Keratinocyte (primary cell): ENCODE data around the gene TUBB2B. TPM values are rescaled to one million over a fixed set of nuclear protein-coding genes. Genes with fewer than 3 reads are reported as not detected.
"Not testable (repeated sequence)": the region's sequence is repeated elsewhere in the genome, so short reads cannot be mapped to it uniquely, and the experiment has no call there.

ENCODE experiments used
- DNase-seq: peaks from one replicate; pipeline ENCODE4 v3.0.0-alpha.2; 2011; ENCODE audit warnings: low read depth, missing footprints, low spot score
- FAIRE-seq: peaks from 2 replicates; lab custom pipeline; 2011; peaks lifted over from hg19 to GRCh38; lab: Jason Lieb, UNC
- H2AFZ ChIP-seq: 2 replicates; pipeline ENCODE4 v1.6.0; 2012; ENCODE audit warnings: low read length, control low read depth, inconsistent platforms; ENCODE audit not compliant: control insufficient read depth
- H3K27ac ChIP-seq: 2 replicates; pipeline ENCODE4 v1.5.1; 2011; ENCODE audit warnings: low read length; ENCODE audit not compliant: control insufficient read depth, insufficient read depth
- H3K27me3 ChIP-seq: 3 replicates; pipeline ENCODE4 v1.6.0; 2011; ENCODE audit warnings: low read length; ENCODE audit not compliant: control insufficient read depth, insufficient read depth; ENCODE audit errors: extremely low read depth
- H3K36me3 ChIP-seq, 2 experiments: 2 replicates in 1 of 2; 3 replicates in 1 of 2; pipeline ENCODE4 v1.5.1; 2011; ENCODE audit warnings: low read length in 2 of 2, mild to moderate bottlenecking in 1 of 2; ENCODE audit not compliant: control insufficient read depth in 2 of 2, insufficient read depth in 2 of 2; ENCODE audit errors: extremely low read depth in 1 of 2
- H3K4me1 ChIP-seq: 3 replicates; pipeline ENCODE4 v1.5.1; 2011; ENCODE audit warnings: low read length; ENCODE audit not compliant: control insufficient read depth, insufficient read depth; ENCODE audit errors: extremely low read depth
- H3K4me2 ChIP-seq: 3 replicates; pipeline ENCODE4 v1.6.0; 2011; ENCODE audit warnings: low read depth, low read length; ENCODE audit not compliant: control insufficient read depth, insufficient read depth; ENCODE audit errors: extremely low read depth
- H3K4me3 ChIP-seq, 3 experiments: fragments of 200-600 bp in 1 of 3; sonication (generic) in 1 of 3; 2 replicates in 2 of 3; 3 replicates in 1 of 3; pipeline ENCODE4 v1.5.1; 2011 to 2016; ENCODE audit warnings: low read length in 3 of 3, mild to moderate bottlenecking in 3 of 3, control low read depth in 2 of 3, inconsistent platforms in 1 of 3, low read depth in 1 of 3, mixed read lengths in 1 of 3, mixed run types in 1 of 3, moderate library complexity in 1 of 3; ENCODE audit not compliant: control insufficient read depth in 2 of 3, insufficient read depth in 2 of 3; ENCODE audit errors: extremely low read depth in 1 of 3
- H3K79me2 ChIP-seq: 2 replicates; pipeline ENCODE4 v1.6.0; 2012; ENCODE audit warnings: low read length; ENCODE audit not compliant: control insufficient read depth, insufficient read depth
- H3K9ac ChIP-seq: 3 replicates; pipeline ENCODE4 v1.6.0; 2011; ENCODE audit warnings: low read length; ENCODE audit not compliant: control insufficient read depth, insufficient read depth; ENCODE audit errors: extremely low read depth
- H3K9me1 ChIP-seq: 3 replicates; pipeline ENCODE4 v1.6.0; 2011; ENCODE audit warnings: low read length; ENCODE audit not compliant: control insufficient read depth, insufficient read depth; ENCODE audit errors: extremely low read depth
- H3K9me3 ChIP-seq: 2 replicates; pipeline ENCODE4 v1.5.1; 2012; ENCODE audit warnings: low read depth, low read length; ENCODE audit not compliant: control insufficient read depth
- H4K20me1 ChIP-seq: 3 replicates; pipeline ENCODE4 v1.6.0; 2011; ENCODE audit warnings: low read length; ENCODE audit not compliant: control insufficient read depth, insufficient read depth; ENCODE audit errors: extremely low read depth
- EZH2 ChIP-seq: IDR thresholded peaks from one replicate; pipeline ENCODE4 v1.6.1; 2012; ENCODE audit warnings: inconsistent platforms, mild to moderate bottlenecking, low read length, moderate library complexity
- dilution Hi-C: fragments of 300-500 bp; cut with MboI; formaldehyde crosslinking; loops from one replicate; pipeline ENCODE4 v1.7.0; 2020; ENCODE audit warnings: low sequenced_read_pairs; ENCODE audit not compliant: extremely low pct_ligation_motif_present
- polyA plus RNA-seq, 5 experiments: library from polyadenylated mRNA; depleted of rRNA in 3 of 5; stranded (reverse) in 3 of 5; stranded (forward) in 1 of 5; unstranded in 1 of 5; fragments of >200 nt; gene quantifications; 1 replicate in 1 of 5; 2 replicates in 3 of 5; 3 replicates in 1 of 5; pipeline versions ENCODE4 v1.2.1 to v1.2.3, GENCODE V29; 2011 to 2012; ENCODE audit warnings: missing spikeins in 2 of 5, low read depth in 1 of 5, low replicate concordance in 1 of 5
- TF ChIP-seq, protein P1 (sequence below), 3 experiments: IDR thresholded peaks in 1 of 3; conservative IDR thresholded peaks in 1 of 3; optimal IDR thresholded peaks in 1 of 3; 2 replicates in 2 of 3; 3 replicates in 1 of 3; pipeline versions ENCODE3 to v1.5.1; 2011; ENCODE audit warnings: low read length in 3 of 3, mild to moderate bottlenecking in 3 of 3, moderate library complexity in 2 of 3, control low read depth in 1 of 3, inconsistent platforms in 1 of 3; ENCODE audit not compliant: insufficient read depth in 2 of 3; ENCODE audit errors: extremely low read depth in 1 of 3

Gene TUBB2B
- polyA plus RNA-seq, 1 donor (not counting 4 experiments of a cell fraction or from before 2014, with no cell fraction given) = not detected

DNA sequence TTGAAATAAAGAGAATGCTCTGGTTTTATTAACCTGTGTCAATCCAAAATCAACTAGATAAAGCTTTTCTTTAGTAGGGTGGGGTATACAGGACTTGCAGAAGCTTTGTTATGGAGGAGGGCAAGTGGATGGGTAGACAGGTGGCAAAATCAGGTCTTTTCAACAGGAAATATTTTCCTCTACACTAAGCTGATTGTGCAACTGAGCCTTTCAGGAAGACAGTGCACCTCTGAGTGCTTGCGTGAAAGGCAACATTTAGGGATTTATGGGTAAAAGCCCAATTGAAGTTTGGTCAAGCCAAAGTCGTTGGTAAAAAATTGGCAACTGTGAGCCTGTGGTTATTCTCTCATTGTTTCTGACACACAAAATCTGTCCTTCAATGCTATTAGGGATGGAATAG lies 46.3 kb downstream of the TUBB2B start:
- Histone ChIP-seq H3K9ac (no peak overlapping the region), H3K4me2 (no peak overlapping the region), H3K27me3 (peaks cover 6% of the 10 kb centered on the region), H2AFZ (no peak overlapping the region), H3K27ac (no peak overlapping the region), H4K20me1 (no peaks in the 10 kb centered on the region), H3K36me3 (no peaks in the 10 kb centered on the region), H3K4me1 (peaks cover 3% of the 10 kb centered on the region), H3K9me1 (no peaks in the 10 kb centered on the region), H3K79me2 (no peaks in the 10 kb centered on the region), H3K9me3 (no peaks in the 10 kb centered on the region), H3K4me3 (no peak overlapping the region)
- TF ChIP-seq, protein P1, sequence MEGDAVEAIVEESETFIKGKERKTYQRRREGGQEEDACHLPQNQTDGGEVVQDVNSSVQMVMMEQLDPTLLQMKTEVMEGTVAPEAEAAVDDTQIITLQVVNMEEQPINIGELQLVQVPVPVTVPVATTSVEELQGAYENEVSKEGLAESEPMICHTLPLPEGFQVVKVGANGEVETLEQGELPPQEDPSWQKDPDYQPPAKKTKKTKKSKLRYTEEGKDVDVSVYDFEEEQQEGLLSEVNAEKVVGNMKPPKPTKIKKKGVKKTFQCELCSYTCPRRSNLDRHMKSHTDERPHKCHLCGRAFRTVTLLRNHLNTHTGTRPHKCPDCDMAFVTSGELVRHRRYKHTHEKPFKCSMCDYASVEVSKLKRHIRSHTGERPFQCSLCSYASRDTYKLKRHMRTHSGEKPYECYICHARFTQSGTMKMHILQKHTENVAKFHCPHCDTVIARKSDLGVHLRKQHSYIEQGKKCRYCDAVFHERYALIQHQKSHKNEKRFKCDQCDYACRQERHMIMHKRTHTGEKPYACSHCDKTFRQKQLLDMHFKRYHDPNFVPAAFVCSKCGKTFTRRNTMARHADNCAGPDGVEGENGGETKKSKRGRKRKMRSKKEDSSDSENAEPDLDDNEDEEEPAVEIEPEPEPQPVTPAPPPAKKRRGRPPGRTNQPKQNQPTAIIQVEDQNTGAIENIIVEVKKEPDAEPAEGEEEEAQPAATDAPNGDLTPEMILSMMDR (optimal IDR thresholded peaks at IDR 0.05 in 1 of 3, IDR thresholded peaks at IDR 0.05 in 1 of 3, conservative IDR thresholded peaks at IDR 0.05 in 1 of 3; ENCODE audit: extremely low read depth in 1 of 3, insufficient read depth in 2 of 3, low read length in 3 of 3) = no peak
- no peak for TF ChIP-seq EZH2
- dilution Hi-C loops = no loop called here
- DNase-seq = no peak
- FAIRE-seq = no peak

DNA sequence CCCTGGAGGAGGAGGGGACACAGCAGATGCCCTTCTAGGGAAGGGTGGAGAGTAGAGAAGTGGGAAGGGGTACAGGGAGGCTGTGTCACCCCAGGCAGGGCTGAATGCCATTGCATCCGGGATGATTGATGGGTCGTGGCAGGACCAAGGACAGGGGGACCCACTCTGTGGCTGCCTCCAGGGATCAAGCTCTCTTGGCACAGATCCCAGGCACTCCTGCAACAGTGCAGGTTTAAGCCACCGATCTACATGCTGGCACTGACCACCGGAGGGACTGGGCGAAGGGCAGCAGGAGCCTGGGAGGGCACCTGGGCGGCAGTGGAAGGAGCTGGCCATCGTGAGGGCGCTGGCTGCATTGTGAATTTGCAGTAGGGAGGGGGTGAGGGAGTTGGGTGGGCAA lies 47.5 kb downstream of the TUBB2B start:
- H4K20me1 ChIP-seq, H3K4me1 ChIP-seq, H3K9ac ChIP-seq, FAIRE-seq, H3K79me2 ChIP-seq, H3K36me3 ChIP-seq, DNase-seq, H3K4me2 ChIP-seq, H2AFZ ChIP-seq, H3K27ac ChIP-seq, H3K27me3 ChIP-seq, H3K9me3 ChIP-seq, H3K9me1 ChIP-seq, dilution Hi-C loops: not testable (repeated sequence)
- H3K4me3 ChIP-seq = peak overlapping the region in 1 of 3 experiments; percentile 10

DNA sequence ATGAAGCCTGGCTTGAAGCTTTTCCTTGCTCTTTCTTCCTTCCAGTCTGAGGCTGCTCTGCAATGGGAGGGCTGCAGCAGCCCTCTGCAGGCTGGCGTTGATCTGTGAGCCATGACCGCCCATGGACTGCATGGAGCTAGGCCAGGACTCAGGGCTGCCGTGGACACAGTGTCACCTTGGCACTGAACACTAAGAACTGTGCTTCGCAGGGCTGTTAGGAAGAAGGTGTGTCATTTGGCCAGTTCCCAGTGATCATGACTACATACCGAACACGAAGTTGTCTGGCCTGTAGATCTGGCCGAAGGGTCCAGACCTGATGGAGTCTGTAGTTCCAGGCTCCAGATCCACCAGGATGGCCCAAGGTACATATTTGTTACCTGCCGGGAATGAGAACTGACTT lies 48.8 kb downstream of the TUBB2B start:
- H3K36me3 ChIP-seq, FAIRE-seq, H3K4me1 ChIP-seq, H3K27ac ChIP-seq, H3K9me1 ChIP-seq, H4K20me1 ChIP-seq, H2AFZ ChIP-seq, H3K9ac ChIP-seq, dilution Hi-C loops, H3K27me3 ChIP-seq, DNase-seq, H3K9me3 ChIP-seq, H3K79me2 ChIP-seq, H3K4me2 ChIP-seq, H3K4me3 ChIP-seq: not testable (repeated sequence)
